Colonic mucosa (tissue), 4 donors: Measurements from ENCODE around the gene FAM20B. TPM values are rescaled to one million over a fixed set of nuclear protein-coding genes. Genes with fewer than 3 reads are reported as not detected.

Experiments used
- DNase-seq: peaks from one replicate; pipeline ENCODE4 v3.0.0-alpha.2; 2020
- H3K27ac ChIP-seq: fragments of 200-600 bp; one replicate; pipeline ENCODE4 v1.8.0; 2021
- H3K27me3 ChIP-seq: fragments of 200-600 bp; one replicate; pipeline ENCODE4 v1.8.0; 2021
- H3K36me3 ChIP-seq: fragments of 200-600 bp; one replicate; pipeline ENCODE4 v1.8.0; 2021
- H3K4me1 ChIP-seq: fragments of 200-600 bp; one replicate; pipeline ENCODE4 v1.8.0; 2021; ENCODE audit warnings: mild to moderate bottlenecking
- H3K4me3 ChIP-seq: fragments of 200-600 bp; one replicate; pipeline ENCODE4 v1.8.0; 2021
- H3K9ac ChIP-seq, 2 donors: one replicate each; pipeline ENCODE4 v1.7.0; 2013; ENCODE audit warnings: control low read depth in 2 of 2, low read depth in 2 of 2, low read length in 2 of 2
- H3K9me3 ChIP-seq: fragments of 200-600 bp; one replicate; pipeline ENCODE4 v1.8.0; 2021
- CTCF ChIP-seq: fragments of 200-600 bp; IDR thresholded peaks from one replicate; pipeline ENCODE4 v1.8.0; 2022; ENCODE audit warnings: antibody characterized with exemption, mild to moderate bottlenecking
- intact Hi-C: fragments of 100-400 bp; cut with DNase I; formaldehyde crosslinking; loops from one replicate; pipeline ENCODE4 v1.14.1; 2022
- total RNA-seq, 2 donors: library from RNA; stranded (reverse); fragmentation: NEBNext Ultra II Directional in 1 of 2; extraction: Animal tissue kit (Norgen Biotek cat#: 25700) in 1 of 2; gene quantifications; one replicate each; pipeline ENCODE4 v1.2.1, GENCODE V29; 2021
- donor health status: healthy.
- donor health status: DM: no; HTN: no; CAD: no.
- donor health status: DM: no; HTN: no; CAD: no.

The FAM20B gene
- total RNA-seq, 2 donors from 2014 or later, result 38.9 to 45.1 TPM

- Histone ChIP-seq H3K9ac (no peak overlapping the region), H3K4me3 (no peak overlapping the region), H3K9me3 (no peaks in the 10 kb centered on the region), H3K27me3 (no peaks in the 10 kb centered on the region), H3K36me3 (peaks cover 5% of the 10 kb centered on the region), H3K4me1 (no peaks in the 10 kb centered on the region), H3K27ac (no peak overlapping the region)
- intact Hi-C loops, result no loop called here
- TF ChIP-seq CTCF, result no peak
- DNase-seq, result no peak
Measured at GRCh38 chr1:179095377-179095776, 69.7 kb downstream of the FAM20B start.

- DNase-seq, result no peak
- Histone ChIP-seq H3K36me3 (peaks cover 5% of the 10 kb centered on the region), H3K9ac (no peak overlapping the region), H3K27me3 (no peaks in the 10 kb centered on the region), H3K9me3 (no peaks in the 10 kb centered on the region), H3K27ac (no peak overlapping the region), H3K4me1 (no peaks in the 10 kb centered on the region), H3K4me3 (no peak overlapping the region)
- intact Hi-C loops, result no loop called here
- TF ChIP-seq CTCF, result no peak
Measured at GRCh38 chr1:179095924-179096323, 70.2 kb downstream of the FAM20B start.

GRCh38 chr1:179099891-179100290 lies 74.2 kb downstream of the FAM20B start:
- H3K9ac ChIP-seq, result no peak overlapping the region
- no peaks in the 10 kb centered on the region for H3K9me3 ChIP-seq
- H3K36me3 ChIP-seq, result peaks cover 5% of the 10 kb centered on the region
- intact Hi-C loops, result no loop called here
- H3K4me3 ChIP-seq, result no peak overlapping the region
- H3K4me1 ChIP-seq, result no peaks in the 10 kb centered on the region
- no peak for DNase-seq
- no peak overlapping the region for H3K27ac ChIP-seq
- no peak for TF ChIP-seq CTCF
- H3K27me3 ChIP-seq, result no peaks in the 10 kb centered on the region

GRCh38 chr1:179101566-179101965 lies 75.9 kb downstream of the FAM20B start:
- H3K36me3 ChIP-seq, result peaks cover 5% of the 10 kb centered on the region
- intact Hi-C loops, result no loop called here
- H3K27ac ChIP-seq, result no peak overlapping the region
- TF ChIP-seq CTCF, result no peak
- no peak overlapping the region for H3K9ac ChIP-seq
- H3K9me3 ChIP-seq, result no peaks in the 10 kb centered on the region
- no peak overlapping the region for H3K4me3 ChIP-seq
- no peaks in the 10 kb centered on the region for H3K27me3 ChIP-seq
- DNase-seq, result no peak
- no peaks in the 10 kb centered on the region for H3K4me1 ChIP-seq

GRCh38 chr1:179103999-179104398 lies 78.3 kb downstream of the FAM20B start:
- Histone ChIP-seq H3K27ac (no peak overlapping the region), H3K27me3 (no peaks in the 10 kb centered on the region), H3K9me3 (no peaks in the 10 kb centered on the region), H3K4me3 (no peak overlapping the region), H3K36me3 (no peaks in the 10 kb centered on the region), H3K9ac (no peak overlapping the region), H3K4me1 (no peaks in the 10 kb centered on the region)
- intact Hi-C loops, result no loop called here
- TF ChIP-seq CTCF, result no peak
- no peak for DNase-seq
